GM21825 (cell line): ENCODE measurements around the gene GPR18.

Source experiments
- ATAC-seq: cut with Tn5 transposase; IDR thresholded peaks from one replicate; pipeline ENCODE4 v1.9.1; 2021; ENCODE audit warnings: mild to moderate bottlenecking, moderate library complexity; ENCODE audit not compliant: unreplicated experiment

Gene GPR18, protein sequence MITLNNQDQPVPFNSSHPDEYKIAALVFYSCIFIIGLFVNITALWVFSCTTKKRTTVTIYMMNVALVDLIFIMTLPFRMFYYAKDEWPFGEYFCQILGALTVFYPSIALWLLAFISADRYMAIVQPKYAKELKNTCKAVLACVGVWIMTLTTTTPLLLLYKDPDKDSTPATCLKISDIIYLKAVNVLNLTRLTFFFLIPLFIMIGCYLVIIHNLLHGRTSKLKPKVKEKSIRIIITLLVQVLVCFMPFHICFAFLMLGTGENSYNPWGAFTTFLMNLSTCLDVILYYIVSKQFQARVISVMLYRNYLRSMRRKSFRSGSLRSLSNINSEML

DNA sequence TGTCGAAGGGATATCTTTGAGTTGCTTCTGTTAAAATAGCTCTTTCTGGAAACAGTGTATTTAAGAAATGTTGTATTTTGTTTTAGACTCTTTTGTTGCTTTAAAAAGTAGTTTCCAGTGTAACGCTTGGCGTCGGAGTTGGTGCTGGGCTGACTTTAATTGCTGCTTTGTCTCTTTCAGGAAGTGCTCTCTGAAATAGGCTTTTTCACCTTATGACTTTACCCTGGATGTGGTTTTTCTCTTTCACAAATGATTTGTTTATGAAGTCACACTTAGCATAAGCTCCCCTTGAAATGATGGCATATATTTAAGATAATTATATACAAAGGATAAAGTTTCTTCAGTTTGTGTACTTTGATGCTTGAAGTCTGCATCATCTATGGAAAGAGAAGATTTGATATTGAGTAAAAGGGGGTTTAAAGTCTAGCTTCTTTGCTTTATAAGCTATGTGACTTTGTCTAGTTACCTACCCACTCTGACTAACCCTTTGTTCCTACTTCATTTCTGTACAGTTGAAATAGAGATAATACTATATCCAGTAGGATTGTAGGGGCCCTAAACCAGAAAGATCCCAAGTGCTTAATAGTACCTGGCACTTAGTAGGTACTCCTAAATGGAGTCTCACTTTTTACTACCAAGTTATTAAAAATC is at the start of gene GPR18:
GPR18 (minus strand) TSS at position 170 of the 651 bp plus-strand sequence. CDS start 2,507 bp downstream, outside the sequence.
- ATAC-seq: peak; percentile 91

DNA sequence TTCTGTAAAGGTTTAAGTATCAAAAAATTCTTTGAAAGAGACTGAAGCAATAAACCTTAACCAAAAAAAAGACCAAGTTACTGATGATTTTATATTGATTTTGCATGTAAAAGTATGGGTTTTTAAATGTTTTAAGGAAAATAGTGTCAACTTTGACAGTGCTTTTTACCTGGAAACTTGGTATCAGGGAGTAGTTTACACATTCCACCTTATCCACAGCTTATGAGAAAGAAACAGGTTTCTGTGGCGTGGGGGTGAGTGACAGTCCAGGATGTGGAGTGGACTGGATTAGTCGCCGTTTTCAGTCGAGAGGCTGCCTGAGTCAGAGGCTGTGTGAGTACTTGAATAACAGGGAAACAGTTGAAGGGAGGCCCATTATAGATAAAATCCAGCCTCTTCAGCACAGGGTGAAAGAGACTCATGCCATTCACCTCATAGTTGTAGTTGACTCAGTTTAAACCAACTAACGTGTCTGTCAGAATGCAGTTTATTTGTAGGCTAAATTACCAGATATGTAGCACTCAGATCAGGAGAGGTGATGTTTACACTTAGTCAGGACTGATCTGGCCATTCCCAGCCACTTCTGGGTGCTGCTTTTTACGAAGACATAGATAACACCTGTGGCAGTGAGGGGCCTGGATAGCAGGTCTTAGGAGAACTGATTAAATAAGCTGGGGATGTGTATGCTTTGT is 49.6 kb upstream of the GPR18 start:
- ATAC-seq: peak; percentile 35

DNA sequence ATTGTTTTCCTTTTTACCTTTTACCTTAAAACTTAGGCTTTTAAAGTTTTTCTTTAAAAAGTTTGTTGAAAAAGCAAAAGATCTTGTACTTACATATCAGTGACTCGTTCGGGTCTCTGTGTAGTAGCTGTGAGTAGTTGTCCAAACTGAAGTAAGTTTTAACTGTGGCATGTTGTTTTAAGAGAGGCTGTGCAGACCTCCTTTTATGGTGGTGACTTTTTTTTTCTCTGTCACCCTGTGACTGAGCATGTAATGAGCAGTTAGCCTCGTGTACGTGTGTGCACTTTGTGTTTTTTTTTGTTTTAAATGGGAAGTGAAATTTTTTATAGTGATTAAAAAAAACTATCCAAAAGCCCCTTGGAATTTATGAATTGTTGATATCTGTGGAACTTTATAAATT is 49.1 kb upstream of the GPR18 start, which contains the start of gene GPR183:
GPR183 (minus strand) TSS at position 153 of the 400 bp plus-strand sequence. CDS start 11,254 bp downstream, outside the sequence.
- peak; percentile 66 for ATAC-seq

DNA sequence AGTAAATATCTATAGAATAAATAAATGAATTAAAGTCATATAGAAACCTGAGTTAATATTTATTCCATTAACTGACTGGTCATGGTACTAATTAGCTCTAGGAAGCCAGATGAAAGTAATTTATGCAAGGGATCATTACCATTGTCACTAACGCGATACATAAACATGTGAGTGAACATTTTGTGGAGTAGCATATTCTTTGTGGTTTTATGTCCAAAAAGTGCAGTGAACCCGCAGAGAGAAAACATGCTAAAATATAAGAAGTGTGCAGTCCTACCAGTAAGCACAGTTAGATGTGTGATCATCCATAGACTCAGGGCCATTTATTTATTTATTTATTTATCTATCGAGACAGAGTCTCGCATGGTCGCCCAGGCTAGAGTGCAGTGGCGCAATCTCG is 47.4 kb upstream of the GPR18 start:
- no peak for ATAC-seq

DNA sequence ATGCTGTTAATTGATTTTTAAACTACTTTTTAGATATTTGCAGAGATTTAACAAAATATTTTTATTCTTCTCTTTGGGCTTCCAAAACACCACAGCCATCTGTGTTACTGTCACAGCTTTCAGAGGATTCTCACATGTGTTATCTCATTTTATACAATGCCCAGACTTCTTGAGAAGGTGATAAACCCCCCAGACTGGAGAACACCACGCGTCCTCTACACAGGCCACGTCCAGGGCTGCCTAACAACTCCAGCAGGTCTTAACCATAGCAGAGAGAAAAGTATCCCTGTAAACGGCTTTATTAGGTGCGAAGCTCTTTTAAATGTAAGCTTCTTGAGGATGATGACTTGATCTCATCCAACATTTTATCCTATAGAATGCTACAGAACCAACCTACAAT is 47.0 kb upstream of the GPR18 start:
- no peak for ATAC-seq

DNA sequence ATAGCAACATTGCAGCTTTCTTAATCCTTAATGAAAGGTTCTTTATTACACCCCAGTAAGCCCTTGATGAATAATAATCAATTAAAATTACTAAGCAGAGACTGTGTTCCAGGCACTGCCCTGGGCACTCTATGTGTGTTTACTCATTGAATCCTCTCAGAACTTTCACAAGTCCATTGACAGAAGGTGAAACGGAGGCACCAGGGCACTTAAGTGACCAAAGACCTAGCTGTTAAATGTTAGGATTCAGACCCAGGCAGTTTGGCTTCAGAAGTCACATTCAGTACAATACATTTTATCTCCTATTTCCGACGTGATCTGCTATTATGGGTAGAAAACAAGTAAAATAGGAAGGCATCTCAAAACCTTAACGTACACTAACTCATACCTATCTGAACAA is 46.4 kb upstream of the GPR18 start:
- ATAC-seq: no peak

DNA sequence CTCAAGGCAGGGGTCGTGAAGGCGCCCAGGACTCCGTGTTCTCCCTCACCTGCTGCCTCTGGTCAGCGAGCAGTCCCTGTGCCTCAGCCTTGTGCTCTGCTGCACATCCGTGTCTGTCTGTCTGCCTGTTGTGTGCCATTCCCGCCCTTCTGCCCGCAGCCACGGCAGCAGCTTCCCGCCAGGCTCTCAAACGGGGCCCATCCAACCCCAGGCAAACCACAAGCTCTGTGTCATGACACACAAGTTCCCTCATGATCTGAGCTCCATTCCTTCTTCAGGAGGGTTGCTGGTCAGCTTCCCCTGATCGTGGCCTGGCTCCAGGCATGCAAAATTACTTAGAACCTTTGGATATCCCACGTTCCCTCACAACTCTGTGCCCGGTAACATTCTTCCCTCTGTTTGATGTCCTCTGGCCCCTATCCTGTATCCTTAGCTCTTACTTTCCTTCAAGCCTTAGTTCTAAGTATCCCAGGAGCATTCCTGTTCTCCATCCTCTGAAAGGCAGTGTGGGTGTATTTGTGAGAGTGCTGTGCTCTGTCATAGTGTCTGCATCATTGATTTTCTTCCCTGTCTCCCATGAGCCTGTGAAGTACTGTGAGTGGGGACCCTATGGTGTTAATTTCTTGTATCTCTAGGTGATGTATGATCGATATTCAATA is 45.8 kb upstream of the GPR18 start:
- no peak for ATAC-seq

DNA sequence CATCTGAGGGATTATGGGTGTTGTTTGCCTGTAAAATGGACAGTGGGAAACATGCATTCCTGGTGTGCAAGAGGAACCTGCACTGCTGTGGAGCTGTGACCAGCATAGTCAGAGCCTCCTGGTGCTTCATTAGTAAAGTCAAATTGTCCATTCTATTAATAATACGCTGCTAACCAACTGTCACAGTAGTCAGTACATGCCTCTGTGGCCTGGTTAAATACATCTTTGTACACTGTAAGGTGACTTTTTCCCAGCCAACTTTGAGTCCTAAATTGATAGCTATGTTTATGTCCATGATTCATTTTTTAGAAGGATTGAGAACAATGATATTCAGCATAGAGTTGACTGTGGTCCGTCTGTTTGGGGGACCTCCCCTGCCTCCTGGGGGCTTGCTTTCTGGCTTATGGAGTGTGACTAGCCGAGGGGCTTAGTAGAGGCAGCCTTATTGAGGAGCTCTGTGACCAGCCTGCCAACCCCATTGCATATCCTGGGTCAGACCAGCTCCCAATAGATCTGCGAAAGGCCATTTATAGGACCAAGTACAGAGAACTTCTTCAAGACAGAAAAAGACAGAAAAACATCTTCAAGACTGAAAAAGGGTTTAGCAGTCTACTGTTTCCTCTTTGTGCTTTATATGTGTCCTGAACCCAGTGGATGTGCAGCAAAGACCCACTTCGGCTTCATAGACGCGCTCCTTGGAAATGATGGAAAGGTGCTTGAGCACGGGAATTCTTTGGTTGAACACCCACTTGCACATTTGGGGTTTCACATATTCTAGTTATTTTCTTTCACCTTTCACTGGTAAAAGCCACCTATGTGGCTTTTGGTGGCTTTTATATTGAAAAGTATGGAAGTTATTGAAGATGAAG is 44.7 kb upstream of the GPR18 start:
- no peak for ATAC-seq

DNA sequence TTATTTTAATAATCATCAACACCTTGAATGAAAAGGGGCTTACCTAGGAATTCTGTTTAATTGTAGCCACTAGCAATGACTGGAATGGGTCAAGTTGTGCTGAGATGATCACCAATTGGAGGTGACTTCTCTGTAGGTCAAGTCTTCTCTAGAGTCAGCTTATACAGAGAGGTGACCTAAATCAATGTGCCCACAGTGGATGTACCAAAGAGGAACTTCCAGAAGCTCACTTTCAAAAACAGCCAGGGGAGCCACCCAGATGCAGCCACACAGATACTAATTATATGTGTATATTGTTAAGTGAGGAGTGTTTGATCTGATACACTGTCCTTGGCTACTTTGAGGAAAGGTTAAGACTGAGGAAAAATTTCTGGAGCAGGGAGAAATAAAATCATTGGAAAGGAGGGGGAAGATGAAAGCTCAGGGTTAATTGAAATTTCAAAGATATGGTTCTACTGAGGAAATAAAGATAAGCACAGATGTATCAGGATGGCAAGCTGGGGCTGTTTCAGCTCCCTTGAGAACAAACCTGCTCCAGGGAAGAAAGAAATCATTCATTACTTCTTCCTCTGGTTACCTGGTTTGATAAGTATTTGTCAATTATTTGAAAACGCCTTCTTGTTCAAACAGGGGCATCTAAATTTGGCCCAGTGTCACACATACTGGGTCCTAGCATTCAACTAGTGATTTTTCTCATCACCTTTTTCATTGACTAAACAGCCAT is 43.9 kb upstream of the GPR18 start:
- no peak for ATAC-seq

DNA sequence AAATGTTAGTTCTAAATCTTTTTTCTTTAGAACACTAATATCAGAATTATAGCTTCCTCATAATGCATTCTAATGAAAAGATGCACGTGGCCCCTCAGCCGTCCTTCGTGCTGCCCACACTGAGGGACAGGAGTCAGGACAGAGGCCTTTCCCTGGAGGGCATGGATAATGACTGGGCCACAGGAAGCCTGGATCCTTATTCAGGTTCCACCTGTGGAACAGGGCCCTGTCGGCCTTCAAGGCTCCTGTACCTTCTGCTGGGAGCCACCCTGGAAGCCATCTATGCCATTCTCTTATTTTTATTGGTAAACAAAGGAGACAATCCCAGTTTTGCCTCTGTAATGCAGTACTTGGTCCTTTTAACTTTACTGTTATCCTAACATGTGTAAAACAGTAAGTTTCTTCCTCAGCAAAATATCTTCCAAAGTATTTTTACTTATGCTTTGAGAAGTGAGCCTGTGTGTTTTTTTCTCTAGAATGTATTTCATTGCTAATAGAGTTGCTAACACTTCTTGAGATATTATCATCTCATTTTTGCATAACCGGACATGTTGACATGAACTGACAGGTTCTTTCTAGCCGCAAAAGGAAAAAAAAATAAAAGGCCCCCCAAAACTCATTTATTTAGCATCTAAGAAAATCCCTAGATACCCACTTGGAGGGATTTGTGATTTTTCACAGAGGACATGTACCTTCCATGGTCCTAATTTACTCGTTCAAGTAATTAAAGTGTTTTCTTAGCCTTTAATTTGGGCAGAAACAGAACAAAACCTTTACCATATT is 43.1 kb upstream of the GPR18 start:
- no peak for ATAC-seq

DNA sequence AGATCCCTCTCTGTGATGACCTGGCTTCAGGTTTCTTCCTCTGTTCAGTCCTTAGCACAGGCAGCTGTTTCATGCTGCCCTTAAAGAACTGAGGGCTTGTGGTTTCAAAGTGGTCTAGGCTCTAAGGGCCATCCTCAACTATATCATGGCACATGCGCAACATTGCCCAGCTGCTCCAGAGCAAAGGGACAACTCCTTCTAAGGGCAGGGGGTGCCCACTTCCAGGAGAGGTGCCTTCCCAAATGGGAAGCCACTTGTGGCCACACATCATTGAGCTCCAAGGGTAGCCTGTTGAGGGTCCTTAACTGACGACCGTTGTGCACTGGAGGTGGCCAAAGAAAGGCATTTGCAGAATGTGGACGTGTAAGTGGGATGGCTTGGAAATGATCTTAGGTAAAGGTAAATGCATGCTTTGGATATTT is 41.8 kb upstream of the GPR18 start:
- no peak for ATAC-seq

DNA sequence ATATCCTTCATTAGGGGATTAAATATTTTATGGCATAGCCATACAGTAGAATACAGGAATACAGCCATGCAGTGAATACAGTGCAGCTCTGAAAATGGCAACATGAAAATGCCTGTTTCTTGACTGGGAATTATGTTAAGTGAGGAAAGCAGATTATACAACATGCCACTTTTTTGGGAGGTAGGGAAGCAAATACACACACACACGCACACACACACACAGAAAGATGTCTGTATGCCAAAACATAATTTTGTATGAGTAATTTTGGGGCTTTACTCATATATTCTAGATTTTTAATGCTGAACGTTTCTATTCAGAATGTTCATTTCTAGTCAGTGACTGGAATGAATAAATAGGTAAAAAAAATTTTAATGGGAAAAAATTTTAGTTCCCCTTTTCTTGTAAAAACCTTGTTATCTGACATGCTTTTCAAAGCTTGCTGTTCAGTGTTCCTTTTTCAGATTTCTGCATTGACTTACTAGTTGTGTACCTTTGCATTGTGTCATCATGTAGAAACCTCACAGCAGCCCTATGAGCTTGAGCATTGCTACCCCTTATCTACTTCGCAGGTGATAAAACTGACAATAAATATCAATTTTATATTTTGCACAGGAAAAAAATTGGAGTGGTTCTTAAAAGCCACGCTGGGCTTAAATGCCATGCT is 41.2 kb upstream of the GPR18 start:
- no peak for ATAC-seq

DNA sequence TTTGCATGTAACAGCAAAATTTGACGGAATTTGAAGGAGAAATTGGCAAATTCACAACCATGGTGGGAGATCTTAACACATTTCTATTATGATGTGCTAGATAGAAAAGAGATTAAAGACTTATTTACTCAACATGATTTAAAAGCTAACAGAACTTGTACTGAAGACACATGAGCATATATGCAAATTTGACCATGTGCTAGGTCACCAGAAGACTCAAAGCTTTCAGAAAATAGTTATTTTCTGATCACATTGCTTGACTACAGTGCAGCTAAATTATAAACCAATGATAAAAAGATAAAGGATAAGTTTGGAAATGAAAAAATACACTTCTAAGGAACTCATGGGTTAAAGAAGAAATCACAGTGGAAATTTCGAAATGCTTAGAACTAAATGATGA is 39.9 kb upstream of the GPR18 start:
- ATAC-seq: no peak

DNA sequence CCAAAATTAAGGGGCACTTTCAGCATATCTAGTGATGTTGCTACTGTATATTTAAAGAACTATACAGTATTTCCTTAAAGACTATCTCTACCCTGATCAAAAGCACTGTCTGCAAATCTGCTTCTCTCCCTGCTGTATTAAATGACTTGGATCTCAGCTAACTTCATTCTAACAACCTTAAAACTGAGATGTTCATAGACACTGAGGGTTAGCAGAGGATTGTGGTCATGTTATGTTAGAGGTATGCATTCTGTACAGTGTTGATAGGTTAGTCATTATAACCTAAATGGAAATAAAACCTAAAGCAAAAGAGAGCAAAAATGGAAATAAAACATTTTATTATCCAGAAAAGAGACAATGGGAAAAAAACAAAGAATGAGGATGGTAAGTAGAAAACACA is 39.2 kb upstream of the GPR18 start:
- no peak for ATAC-seq

DNA sequence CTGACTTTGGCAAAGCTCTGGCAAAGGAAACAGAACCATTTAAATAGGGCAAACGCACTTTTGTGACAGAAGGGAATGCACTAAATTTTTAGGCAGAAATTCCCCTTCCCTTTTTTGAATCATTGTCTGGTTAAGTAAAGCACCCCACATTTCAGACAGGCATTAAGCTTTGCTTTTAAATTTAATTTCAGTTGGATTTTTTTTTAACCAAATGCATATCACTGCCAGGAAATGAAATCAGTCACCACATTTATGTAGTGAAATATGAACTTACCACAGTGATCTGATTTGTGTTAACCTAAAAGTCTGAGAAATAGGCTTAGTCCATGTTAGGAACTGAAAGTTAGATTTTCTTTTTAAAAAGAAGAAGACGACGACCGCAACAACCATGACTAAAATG is 38.2 kb upstream of the GPR18 start:
- ATAC-seq: peak; percentile 54

DNA sequence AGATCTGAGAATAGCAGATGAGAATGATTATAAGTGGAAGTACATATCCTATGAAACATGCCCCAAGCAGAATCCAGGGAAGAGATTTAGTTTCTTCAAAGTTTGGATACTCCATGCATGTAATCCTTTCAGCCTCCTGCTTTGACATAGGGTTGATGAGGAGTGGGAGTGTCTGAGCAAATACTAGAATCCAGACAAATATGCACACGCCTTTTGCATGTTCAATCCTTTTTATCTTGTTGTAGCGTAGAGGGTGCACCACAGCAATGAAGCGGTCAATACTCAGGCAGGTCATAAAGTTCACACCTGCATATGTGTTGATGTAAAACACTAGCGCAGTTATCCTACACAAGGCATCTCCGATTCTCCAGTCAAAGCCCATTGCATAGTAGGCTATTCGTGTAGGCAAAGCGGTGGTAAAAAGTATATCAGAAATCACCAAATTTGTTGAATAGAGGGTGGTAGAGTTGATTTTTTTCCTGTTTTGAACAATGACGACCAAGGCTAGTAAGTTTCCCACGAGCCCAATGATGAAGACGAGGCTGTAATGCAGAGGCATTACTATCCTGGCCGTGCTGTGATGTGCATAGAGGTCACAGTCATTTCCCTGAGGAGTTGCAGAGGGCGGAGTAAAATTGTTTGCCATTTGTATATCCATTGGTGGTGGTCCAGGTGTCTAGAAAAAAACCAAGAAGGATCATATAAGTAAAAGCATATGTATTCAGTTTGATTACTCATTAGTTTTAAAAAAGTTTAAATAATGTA is 37.5 kb upstream of the GPR18 start:
- no peak for ATAC-seq

DNA sequence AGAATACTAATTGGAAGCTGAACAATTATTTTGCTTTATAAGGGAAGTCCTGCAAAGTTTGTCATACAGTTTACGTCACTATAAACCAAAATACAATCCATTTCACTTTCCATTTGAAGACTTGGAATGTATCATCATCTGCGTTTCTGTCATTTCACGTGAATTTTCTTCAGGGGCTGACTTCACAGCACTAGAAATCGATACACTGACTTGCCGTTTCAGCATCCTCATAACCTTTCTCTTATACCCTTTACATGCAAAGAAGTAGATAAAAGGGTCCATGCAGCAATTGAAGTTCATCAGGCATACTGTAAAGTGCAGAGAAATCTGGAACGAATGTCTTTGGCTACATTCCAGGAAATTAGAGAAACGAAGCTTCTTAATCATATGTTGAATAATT is 36.8 kb upstream of the GPR18 start:
- no peak for ATAC-seq

DNA sequence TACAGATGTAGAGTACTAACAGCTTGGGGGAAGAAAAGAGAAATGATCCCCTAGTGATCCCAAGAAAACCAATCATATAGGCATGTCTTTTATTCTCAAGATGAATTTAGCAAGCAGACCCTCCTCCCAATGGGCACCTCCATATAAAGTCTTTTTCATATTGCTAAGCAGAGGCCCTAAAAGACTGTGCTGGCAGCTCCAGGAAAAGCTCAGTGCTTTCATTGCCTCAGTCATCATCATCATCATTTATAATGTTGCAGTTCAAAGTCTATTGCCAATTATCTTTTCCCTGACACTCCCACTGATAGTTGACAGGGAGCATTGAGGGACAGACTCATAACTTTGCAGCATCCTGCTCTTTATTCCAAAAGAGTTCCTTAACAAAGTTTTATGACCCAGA is 36.0 kb upstream of the GPR18 start:
- no peak for ATAC-seq
